GM18498 (cell line): ENCODE measurements around the gene SYNM.

Experiments used
- ATAC-seq: cut with Tn5 transposase; IDR thresholded peaks from one replicate; pipeline ENCODE4 v1.9.1; 2021; ENCODE audit warnings: mild to moderate bottlenecking, moderate library complexity; ENCODE audit not compliant: unreplicated experiment

Gene SYNM

DNA sequence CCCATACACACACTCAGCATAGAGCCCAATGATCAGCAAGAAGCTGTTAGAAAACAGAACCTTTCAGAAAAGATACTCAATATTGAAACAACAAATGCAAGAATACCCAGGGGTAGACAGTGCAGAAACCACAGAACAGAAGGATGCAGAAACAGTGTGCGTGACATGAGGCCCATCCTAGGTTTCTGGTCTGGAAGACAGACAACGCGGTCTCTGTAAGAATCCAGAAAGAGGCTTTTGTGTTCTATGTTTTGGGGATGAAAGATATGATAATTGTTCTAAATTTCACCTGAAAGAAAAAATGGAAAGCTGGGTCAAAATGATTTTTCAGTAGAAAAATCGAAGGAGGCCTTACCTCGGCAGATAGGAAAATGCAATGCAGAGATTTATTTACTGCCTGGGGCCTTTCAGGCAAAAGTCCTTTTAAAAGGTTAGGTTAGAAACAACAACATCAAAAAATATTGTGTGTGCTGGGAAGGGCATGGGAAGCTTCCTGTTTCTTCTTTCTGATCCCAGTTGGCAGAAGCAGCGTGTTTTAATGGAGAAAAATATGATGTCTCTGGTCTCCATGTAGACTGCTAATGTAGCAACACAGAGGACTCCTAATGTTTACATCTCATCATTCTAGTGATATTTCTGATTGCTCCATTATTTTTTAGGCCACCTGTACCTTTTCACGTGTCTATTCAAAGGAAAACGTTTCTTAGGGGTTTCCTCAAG is 17.0 kb downstream of the SYNM start:
- no peak for ATAC-seq

- no peak for ATAC-seq
Observed at GRCh38 chr15:99122831-99123712, 18.2 kb downstream of the SYNM start.

- ATAC-seq: no peak
Observed at GRCh38 chr15:99123713-99124451, 19.0 kb downstream of the SYNM start.

GRCh38 chr15:99124641-99125040 is 19.8 kb downstream of the SYNM start:
- ATAC-seq: no peak

- ATAC-seq: no peak
Observed at GRCh38 chr15:99125061-99125891, 20.4 kb downstream of the SYNM start.

DNA sequence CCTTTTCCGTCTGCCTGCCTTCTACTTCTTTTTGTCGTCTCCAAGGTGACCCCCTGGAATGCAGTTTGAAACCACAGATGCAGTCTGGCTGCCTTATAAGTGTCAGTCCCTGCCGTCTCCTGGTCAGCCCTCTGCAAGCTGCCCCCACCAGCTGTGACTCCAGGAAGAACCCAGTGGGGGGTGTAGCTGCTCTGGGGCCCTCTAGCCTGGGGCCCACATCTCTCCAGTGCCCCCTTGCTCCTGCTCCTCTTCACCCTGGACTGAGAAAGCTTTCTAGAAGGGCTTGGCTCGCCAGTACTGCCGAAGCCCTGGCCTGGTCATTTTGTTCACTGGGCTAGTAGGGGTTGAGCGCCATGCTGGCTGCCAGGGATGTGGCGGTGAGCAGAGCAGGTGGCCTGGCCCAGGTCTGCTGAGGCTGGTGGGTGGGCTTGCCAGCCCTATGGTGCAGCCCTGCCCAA is 21.3 kb downstream of the SYNM start:
- ATAC-seq: no peak

GRCh38 chr15:99126930-99127329 is 22.1 kb downstream of the SYNM start:
- ATAC-seq: no peak

- no peak for ATAC-seq
Observed at GRCh38 chr15:99127773-99128172, 22.9 kb downstream of the SYNM start.

GRCh38 chr15:99128411-99128810 is 23.5 kb downstream of the SYNM start:
- no peak for ATAC-seq

DNA sequence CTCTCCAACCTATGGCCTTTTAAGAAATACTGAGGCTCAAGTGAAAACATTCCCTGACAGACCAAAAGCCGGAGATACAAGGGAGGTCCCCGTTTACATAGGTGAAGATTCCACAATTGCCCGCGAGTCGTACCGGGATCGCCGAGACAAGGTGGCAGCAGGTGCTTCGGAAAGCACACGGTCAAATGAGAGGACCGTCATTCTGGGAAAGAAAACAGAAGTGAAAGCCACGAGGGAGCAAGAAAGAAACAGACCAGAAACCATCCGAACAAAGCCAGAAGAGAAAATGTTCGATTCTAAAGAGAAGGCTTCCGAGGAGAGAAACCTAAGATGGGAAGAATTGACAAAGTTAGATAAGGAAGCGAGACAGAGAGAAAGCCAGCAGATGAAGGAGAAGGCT is 24.8 kb downstream of the SYNM start:
- ATAC-seq: no peak

DNA sequence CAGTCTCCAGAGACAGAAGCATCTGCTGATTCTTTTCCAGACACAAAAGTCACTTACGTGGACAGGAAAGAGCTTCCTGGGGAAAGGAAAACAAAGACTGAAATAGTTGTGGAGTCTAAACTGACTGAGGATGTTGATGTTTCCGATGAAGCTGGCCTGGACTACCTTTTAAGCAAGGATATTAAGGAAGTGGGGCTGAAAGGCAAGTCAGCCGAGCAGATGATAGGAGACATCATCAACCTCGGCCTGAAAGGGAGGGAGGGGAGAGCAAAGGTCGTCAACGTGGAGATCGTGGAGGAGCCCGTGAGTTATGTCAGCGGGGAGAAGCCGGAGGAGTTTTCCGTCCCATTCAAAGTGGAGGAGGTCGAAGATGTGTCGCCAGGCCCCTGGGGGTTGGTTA is 25.4 kb downstream of the SYNM start:
- no peak for ATAC-seq

DNA sequence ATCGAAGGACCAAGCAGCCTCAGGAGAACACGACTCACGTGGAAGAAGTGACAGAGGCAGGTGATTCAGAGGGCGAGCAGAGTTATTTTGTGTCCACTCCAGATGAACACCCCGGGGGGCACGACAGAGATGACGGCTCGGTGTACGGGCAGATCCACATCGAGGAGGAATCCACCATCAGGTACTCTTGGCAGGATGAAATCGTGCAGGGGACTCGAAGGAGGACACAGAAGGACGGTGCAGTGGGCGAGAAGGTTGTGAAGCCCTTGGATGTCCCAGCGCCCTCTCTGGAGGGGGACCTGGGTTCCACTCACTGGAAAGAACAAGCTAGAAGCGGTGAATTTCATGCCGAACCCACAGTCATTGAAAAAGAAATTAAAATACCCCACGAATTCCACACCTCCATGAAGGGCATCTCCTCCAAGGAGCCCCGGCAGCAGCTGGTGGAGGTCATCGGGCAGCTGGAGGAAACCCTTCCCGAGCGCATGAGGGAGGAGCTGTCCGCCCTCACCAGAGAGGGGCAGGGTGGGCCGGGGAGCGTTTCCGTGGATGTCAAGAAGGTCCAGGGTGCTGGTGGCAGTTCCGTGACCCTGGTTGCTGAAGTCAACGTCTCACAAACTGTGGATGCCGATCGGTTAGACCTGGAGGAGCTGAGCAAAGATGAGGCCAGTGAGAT is 26.0 kb downstream of the SYNM start:
- ATAC-seq: no peak

DNA sequence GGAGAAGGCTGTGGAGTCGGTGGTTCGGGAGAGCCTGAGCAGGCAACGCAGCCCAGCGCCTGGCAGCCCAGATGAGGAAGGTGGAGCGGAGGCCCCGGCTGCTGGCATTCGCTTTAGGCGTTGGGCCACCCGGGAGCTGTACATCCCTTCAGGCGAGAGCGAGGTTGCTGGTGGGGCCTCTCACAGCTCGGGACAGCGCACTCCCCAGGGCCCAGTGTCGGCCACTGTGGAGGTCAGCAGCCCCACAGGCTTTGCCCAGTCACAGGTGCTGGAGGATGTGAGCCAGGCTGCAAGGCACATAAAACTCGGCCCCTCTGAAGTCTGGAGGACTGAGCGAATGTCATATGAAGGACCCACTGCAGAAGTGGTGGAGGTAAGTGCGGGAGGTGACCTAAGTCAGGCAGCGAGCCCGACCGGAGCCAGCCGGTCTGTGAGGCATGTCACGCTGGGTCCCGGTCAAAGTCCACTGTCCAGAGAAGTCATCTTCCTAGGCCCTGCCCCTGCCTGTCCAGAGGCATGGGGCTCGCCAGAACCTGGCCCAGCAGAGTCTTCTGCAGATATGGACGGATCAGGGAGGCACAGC is 26.7 kb downstream of the SYNM start:
- no peak for ATAC-seq

DNA sequence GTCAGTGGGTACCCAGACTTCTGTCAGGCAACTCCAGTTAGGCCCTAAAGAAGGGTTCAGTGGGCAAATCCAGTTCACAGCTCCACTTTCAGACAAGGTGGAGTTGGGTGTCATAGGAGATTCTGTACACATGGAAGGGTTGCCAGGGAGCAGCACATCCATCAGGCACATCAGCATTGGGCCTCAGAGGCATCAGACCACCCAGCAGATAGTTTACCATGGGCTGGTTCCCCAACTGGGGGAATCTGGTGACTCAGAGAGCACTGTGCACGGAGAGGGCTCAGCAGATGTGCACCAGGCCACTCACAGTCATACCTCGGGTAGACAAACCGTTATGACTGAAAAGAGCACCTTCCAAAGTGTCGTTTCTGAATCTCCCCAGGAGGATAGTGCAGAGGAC is 27.2 kb downstream of the SYNM start:
- no peak for ATAC-seq

DNA sequence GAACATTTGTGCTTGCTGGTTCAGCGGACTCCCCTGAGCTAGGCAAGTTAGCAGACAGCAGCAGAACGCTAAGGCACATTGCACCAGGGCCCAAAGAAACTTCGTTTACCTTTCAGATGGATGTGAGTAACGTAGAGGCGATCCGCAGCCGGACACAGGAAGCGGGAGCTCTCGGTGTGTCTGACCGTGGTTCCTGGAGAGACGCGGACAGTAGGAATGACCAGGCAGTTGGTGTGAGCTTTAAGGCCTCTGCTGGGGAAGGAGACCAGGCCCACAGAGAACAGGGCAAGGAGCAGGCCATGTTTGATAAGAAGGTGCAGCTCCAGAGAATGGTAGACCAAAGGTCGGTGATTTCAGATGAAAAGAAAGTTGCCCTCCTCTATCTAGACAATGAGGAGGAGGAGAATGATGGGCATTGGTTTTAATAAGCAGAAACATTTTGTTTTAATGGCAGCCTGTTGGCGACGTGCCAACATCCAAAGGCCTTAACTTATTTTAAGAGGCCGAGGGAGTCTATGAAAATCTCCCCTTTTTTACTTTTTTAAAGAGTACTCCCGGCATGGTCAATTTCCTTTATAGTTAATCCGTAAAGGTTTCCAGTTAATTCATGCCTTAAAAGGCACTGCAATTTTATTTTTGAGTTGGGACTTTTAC is 27.9 kb downstream of the SYNM start:
- ATAC-seq: no peak

DNA sequence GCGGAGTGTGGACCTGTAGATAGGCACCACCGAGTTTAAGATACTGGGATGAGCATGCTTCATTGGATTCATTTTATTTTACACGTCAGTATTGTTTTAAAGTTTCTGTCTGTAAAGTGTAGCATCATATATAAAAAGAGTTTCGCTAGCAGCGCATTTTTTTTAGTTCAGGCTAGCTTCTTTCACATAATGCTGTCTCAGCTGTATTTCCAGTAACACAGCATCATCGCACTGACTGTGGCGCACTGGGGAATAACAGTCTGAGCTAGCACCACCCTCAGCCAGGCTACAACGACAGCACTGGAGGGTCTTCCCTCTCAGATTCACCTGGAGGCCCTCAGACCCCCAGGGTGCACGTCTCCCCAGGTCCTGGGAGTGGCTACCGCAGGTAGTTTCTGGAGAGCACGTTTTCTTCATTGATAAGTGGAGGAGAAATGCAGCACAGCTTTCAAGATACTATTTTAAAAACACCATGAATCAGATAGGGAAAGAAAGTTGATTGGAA is 29.5 kb downstream of the SYNM start:
- ATAC-seq: no peak

DNA sequence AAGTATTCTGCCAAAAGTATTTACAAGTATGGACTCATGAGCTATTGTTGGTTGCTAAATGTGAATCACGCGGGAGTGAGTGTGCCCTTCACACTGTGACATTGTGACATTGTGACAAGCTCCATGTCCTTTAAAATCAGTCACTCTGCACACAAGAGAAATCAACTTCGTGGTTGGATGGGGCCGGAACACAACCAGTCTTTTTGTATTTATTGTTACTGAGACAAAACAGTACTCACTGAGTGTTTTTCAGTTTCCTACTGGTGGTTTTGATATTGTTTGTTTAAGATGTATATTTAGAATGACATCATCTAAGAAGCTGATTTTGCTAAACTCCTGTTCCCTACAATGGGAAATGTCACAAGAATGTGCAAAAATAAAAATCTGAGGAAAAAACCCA is 30.3 kb downstream of the SYNM start:
- peak; percentile 91 for ATAC-seq

GRCh38 chr15:99137111-99137546 is 32.2 kb downstream of the SYNM start:
- no peak for ATAC-seq

DNA sequence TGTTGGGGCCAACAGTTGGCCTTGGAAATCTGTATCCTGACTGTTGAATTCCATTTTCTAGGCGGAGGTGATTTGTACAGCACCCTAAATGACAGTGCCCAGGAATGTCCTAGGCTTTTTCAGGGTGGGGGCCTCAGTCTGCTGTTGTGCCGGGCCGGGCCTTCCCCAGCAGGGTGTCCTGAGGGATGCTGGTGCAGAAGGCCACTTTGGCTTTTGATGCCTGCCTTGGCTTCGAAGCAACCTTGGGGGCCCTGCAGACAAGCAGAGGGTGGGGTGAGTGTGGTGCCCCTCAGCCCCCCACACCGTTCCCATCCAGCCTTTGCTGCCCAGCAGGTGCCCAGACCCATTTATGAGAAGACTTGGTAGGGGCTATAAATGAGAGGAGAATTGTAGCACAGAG is 33.0 kb downstream of the SYNM start:
- ATAC-seq: no peak
